ENCODE data around the gene TARS1.

DNA sequence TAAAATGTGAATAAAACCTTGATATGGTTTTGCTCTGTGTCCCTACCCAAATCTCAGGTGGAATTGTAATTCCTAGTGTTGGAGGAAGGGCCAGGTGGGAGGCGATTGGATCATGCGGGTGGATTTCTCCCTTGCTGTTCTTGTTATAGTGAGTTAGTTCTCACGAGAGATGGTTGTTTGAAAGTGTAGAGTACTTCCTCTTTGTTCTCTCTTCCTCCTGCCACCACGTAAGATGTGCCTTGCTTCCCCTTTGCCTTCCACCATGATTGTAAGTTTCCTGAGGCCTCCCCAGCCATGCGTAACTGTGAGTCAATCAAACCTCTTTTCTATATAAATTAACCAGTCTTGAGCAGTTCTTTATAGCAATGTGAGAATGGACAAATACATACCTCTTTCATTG is 34.9 kb downstream of the TARS1 start:
- TF ChIP-seq CTCF (IDR thresholded peaks at IDR 0.05) (no peak), POLR2A (IDR thresholded peaks at IDR 0.05) (no peak)
